HEK293T (cell line): ENCODE results near the gene MED12L.

Experiments used
- L3MBTL2 ChIP-seq: fragments of 450-650 bp; conservative IDR thresholded peaks from 2 replicates; pipeline ENCODE4 v1.6.1; 2016; ENCODE audit warnings: mild to moderate bottlenecking
- SP1 ChIP-seq: fragments of 450-650 bp; IDR thresholded peaks from 2 replicates; pipeline ENCODE4 v1.6.1; 2017

DNA sequence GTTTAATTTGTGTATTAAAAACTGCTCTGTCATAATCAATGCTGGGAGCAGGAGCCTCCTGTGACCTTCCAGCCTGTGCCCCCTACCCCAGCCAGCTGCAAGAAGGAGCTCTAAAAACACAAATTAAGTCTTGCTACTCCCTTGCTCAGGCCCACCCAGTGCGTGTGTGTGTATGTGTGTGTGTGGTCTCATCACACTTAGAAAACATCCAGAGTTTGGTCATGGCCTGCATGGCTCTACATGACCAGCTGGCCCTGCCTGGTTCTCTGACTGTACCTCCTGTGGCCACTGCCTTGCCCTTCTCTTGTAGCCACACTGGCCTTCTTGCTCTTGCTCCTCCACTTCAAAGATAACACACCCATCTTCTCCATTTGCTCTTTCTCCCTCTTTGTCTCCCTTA is 179.1 kb downstream of the MED12L start:
- no peak for TF ChIP-seq L3MBTL2
- no peak for TF ChIP-seq SP1
